ENCODE results near the gene BRWD1.
A peak's percentile ranks its signal among the peaks of the same experiment; 100 is the strongest.
"Not testable (repeated sequence)": the region's sequence is repeated elsewhere in the genome, so short reads cannot be mapped to it uniquely, and the experiment has no call there.

Gene BRWD1

DNA sequence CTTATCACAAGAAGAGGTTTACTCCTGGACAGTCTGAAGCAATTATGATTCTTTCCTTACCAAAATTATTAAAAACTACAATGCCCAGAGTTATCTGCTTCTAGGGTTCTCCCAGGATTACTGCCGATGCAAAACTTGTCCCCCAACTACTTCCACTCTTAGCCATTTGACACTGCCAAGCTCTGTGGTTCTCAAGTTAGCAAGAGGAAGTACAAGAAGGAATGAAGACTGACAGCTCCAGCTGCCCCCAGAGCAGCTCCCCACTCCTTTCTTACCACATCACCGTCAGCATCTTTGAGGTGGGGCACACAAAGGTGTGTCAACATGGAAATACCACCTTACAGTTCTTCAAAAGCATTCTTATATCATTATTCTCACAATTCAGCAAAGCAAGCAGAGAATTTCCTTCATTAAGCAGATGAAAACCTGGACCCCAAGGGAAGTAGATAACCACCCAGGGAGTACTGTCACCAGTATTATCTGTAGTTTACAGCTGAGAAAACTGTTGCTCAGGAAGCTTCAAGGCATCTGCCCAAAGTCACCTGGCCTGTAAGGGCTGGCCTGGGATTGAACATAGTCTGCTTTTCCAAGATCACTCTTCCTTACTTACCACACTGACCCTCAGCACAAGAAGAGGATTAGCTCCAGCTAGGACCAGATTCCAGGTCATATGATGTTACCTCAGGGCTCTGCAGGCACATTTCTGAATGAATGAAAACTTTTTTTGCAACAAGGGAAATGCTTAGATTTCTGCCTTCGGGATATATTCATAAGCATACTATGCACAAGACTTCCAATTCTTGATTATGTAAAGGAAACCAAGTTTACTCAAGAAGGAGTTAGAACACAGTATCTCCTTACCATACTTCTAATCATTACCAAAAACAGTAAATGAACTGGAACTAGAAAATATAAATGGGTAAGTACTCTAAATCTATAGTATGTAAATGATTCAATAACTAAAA is 139.4 kb downstream of the BRWD1 start:
- DNase-seq (ENCODE audit: low read depth): no peak

DNA sequence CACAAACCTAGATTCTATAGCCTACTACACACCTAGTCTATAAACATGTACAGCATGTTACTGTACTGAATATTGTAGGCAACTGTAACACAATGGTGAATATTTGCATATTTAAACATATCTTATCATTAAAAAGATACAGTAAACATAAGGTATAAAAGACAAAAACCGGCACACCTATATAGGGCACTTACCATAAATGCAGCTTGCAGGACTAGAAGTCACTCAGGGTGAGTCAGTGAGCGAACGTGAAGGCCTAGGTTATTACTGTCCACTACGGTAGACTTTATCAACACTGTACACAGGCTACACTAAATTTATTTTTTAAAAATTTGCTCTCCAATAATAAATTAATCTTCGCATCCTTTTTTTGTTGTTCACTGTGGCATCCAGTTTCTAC is 143.5 kb downstream of the BRWD1 start:
- DNase-seq (ENCODE audit: low read depth): no peak

DNA sequence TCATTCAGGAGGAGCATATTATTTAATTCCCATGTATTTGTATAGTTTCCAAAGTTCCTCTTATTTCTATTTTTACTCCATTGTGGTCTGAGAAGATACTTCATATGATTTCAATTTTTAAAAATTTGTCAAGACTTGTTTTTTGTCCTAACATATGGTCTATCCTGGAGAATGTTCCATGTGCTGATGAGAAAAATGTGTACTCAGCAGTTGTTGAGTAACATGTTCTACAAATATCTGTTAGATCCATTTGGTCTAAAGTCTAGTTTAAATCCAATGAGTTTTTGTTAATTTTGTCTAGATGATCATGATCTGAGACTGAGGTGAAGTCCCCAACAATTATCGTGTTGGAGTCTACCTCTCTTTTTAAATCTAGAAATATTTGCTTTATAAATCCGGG is 144.6 kb downstream of the BRWD1 start:
- peak; percentile 52 for DNase-seq (ENCODE audit: low read depth)

DNA sequence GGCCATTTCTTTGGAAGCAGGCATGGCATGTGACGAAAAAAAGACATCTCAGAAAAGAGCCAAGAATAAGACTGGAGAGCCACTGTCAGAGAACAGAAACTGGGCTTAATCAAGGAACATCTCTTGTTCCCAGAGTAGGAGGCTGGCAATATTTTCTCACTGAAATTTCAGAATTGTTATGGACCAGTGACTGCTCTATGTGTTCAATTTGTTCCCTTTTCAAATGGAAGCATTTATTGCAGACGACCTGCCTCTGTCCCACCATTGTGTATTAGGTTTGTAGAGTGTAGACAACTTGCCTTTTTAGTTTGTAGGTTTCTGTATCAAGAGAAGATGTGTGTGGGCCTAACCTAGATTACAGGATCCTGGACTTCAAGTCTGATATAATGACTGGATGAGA is 148.9 kb downstream of the BRWD1 start:
- no peak for DNase-seq (ENCODE audit: low read depth)

DNA sequence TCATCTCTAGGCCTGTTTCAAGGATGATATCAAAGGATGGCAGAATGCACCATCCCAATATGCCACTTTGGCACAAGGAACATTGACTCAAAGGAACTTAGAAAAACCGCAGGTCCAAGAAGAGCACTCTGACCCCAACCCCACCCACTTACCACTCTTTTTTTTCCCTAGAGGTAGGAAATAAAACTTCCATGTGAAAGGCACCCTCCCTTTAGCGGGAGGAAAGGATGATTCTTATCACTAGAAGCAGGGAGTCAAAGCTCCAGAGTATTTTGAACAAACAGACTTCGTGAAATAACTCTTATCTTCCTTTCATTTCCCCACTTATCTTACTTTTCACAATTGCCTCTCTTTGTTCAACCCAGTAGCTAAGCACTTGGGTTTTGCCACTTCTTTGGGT is 152.4 kb downstream of the BRWD1 start:
- no peak for DNase-seq (ENCODE audit: low read depth)

DNA sequence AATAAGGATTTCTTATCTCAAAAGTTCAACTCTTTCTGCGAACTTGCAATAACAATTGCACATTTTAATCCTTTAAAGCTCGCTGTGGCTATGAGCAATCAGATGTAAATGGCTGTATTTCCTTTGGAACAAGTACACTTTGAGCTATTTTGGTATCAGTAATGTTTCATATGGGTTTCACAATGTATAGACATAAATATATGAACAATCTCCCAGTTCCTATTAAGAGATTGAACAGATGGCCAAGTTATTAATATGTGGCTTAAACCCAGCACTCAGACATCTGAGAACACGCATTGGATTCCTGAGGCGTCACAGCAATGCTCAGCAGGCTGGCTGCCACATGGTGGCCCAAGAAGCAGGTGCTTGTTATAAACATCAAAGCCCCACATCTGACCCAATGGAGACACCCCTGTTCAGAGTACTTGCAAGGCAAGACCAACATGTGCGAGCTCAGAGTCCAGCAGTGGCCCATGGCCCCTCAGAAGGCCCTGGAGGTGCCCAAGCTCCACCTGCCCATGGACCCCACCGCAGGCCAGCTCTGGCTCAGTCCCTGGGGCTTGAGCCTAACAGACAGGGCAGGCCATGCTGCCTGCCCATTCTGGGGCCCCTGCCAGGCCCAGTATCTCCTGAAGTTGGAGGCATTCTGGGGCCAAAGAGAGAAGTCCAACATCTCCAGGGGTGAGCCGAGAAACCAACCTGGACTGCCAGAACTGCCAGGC is 153.9 kb downstream of the BRWD1 start:
- no peak for DNase-seq (ENCODE audit: low read depth)

DNA sequence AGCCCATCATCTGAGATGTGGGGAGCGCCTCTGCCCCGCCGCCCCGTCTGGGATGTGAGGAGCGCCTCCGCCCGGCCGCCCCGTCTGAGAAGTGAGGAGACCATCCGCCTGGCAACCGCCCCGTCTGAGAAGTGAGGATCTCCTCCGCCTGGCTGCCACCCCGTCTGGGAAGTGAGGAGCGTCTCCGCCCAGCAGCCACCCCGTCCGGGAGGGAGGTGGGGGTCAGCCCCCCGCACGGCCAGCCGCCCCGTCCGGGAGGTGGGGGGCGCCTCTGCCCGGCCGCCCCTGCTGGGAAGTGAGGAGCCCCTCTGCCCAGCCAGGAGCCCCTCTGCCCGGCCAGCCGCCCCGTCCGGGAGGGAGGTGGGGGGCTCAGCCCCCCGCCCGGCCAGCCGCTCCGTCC is 156.2 kb downstream of the BRWD1 start:
- DNase-seq (ENCODE audit: low read depth): not testable (repeated sequence)

DNA sequence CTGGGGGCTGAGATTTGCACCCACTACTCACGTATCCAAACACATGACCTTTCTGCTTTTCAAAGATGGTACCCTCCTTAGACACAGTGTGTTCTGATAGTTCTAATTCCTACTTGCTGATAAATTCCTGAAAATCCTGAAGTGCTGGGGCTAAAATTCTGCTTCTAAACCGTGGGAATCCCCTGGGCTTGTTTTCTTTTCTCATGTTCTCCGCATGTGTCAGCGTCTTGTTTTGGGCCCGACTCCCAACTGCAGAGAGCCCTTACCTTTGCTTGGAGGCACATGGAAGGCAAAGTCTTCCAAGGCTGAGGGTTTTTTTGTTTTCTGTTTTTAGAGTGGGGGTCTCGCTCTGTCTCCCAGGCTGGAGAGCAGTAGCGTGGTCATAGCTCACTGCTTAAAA is 157.4 kb downstream of the BRWD1 start:
- no peak for DNase-seq (ENCODE audit: low read depth)

DNA sequence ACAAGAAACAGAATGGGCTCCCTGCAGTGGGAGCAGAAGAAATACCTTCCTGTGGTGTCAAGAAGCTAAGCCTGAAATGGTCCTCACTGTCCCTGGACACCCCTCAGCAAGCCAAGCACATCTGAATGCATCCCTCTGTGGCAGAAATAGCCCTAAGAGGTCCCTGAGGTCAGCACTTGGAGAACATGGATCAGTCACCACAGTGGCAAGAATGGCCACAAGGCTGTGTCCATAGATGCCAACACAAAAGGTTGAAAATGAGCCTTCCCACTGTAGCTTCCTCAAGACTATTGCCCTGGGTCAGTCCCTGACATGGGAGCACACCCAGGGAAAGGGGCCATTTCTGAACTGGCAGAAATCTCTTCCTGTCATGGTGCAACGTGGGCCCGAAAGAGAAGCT is 157.9 kb downstream of the BRWD1 start:
- DNase-seq (ENCODE audit: low read depth): no peak

DNA sequence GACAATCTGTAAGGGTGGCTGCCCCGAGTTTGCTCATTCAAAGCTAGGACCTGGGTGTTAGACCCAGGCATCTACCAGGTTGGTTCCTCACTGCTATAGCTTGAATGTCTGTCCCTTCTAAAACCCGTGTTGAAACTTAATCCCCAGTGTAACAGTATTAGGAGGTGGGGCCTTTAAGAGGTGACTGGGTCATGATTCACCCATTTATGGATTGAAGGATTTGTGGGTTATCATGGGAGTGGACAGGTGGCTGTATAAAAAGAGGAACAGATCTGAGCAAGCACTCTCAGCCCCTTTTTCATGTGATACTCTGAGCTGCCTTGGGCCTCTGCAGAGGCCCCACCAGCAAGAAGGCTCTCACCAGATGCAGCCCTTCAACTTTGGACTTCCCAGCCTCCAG is 159.6 kb downstream of the BRWD1 start:
- no peak for DNase-seq (ENCODE audit: low read depth)

DNA sequence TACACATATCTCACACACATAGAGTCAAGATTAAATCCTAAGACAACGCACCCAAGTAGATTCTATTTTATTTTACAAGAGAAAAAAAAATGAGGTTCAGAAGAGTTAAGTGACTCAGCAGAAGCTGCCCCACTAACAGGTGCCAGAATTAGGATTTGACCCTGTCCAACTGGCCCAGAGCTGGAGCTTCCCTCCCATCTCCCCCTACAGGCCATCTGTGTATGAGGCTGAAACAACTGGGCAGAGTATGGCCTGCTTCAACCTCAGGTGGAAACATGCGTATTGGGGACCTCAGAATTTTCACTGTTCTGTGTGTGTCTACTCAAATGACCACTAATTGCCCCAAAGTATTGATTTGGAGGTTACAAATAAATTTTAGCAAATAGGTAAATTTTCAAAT is 160.1 kb downstream of the BRWD1 start:
- no peak for DNase-seq (ENCODE audit: low read depth)

DNA sequence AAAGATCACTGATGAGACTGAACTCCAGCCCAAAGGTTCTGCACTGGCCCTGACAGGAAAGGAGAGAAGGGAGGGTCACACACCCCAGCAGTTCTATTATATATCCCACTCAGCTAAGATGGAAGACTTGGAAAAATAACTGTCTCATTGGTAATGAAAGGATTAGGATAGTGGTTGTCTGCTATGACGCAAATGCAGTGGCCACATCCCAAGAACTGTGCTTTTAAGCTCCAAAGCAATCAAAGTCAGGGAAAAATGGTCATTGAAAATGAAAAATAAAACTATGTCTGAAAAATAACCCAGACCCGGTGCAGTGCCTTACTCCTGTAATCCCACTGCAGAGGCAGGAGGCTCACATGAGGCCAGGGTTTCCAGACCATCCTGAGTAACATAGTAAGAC is 161.2 kb downstream of the BRWD1 start:
- no peak for DNase-seq (ENCODE audit: low read depth)

DNA sequence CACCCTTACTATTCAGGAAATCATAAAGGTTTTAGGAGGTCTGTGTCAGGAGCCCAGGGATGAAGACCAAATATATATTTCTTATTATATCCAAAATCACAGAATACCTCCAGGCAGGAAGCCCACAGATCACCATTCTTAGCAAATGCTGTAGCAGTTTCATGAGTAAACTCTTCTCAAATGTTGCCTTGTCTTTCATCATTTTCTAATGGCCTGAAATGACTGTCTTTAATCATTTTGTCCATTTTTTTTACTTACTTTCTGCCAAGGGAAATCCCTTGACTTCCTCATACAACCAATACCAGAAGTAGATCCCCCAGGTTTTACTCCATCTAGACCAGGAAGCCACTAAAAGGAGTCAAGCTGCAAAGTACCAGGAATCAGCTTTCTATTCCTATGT is 162.6 kb downstream of the BRWD1 start:
- DNase-seq (ENCODE audit: low read depth): no peak

DNA sequence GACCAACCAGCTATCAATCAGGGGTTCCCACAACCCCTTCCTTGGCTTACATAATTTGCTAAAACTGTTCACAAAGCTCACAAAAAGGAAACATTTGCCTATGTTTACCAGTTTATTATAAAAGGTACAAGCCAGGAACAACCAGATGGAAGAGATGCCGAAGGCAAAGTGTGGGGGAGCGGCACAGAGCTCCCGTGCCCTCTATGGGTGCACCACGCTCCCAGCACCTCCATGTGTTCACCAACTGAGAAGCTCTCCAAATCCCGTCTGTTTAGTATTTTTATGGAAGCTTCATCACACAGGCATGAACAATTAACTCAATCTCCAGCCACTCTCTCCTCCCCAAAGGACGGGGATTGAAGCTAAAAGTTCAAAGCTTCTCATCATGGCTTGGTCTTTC is 163.1 kb downstream of the BRWD1 start:
- DNase-seq (ENCODE audit: low read depth): no peak

DNA sequence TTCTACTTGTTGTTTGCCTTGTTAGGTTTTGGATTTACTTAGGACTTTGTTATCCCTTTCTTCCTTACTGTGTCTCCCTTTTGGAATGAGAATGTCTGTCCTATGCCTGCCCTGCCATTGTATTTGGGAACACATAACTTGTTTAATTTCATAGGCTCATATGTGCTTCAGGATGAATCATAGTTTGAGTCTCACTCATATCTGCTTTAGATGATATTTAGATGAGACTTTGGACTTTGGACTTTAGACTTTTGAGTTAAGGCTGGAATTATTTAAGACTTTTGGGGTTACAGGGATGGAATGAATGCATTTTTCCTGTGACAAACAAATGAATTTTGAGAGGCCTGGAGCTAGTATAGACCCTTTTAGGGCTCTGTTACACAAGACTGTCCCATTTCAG is 163.6 kb downstream of the BRWD1 start:
- DNase-seq (ENCODE audit: low read depth): no peak

DNA sequence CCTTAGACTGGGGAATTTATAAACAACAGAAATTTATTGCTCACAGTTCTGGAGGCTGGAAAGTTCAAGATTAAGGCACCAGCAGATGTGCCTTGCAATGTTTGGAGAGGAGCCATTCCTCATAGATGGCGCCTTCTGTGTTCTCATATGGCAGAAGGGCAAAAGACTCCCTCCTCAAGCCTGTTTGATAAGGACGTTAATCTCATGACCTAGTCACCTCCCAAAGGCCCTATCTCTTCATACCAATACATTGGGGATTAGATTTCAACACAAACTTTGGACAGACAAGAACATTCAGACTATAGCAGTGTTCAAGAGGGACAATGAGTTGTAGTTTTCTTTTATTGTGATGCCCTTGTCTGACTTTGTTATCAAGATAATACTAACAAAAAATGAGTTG is 164.5 kb downstream of the BRWD1 start:
- DNase-seq (ENCODE audit: low read depth): no peak

DNA sequence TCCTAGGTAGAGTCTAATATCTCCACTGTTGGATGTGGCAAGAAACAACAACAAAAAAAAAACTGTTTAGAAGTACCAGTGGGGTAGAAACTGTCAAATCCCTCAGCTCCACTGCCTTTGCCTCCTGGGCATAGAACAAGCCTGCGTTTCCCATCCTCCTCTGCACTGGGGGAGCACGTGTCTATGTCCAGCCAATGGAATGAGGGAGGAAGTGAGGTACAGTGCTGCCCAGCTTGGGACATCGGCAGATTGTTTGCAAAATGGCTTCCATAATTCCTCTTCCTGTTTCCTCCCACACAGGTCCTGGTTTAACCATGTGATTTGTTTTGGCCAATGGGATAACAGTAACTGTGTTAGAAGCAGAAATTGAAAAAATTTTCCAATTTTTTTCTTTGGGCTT is 169.2 kb downstream of the BRWD1 start:
- no peak for DNase-seq (ENCODE audit: low read depth)

DNA sequence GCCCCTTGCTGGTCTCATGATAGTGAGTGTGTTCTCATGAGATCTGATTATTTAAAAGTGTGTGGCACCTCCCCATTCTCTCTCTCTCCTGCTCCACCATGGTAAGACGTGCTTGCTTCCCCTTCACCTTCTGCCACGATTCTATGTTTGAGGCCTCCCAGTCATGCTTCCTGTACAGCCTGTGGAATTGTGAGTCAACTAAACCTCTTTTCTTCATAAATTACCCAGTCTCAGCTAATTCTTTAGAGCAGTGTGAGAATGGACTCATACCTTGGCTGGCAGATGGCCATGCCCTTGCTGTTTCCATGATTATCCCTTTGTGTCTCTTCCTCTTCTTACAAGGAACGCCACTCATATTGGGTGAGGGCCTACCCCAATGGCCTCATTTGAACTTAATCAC is 170.5 kb downstream of the BRWD1 start:
- no peak for DNase-seq (ENCODE audit: low read depth)

DNA sequence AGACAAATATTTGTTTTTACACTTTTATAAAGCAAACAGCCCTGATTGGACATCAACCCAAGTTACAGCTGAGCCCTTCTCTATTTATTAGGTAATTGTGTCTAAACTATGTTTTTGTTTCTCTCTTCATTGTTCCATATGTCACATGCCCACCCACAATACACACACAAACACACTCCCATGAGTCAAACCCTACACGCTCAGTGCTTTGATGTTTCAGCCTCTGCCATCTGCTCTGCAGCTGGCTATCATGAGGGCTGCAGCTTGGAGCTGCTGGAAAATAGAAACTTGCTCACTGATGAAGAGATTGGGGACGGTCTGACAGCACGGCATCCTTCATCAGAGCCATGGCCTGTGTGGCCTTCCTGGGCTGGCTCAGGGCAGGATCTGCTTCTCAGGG is 171.9 kb downstream of the BRWD1 start:
- peak; percentile 30 for DNase-seq (ENCODE audit: low read depth)

DNA sequence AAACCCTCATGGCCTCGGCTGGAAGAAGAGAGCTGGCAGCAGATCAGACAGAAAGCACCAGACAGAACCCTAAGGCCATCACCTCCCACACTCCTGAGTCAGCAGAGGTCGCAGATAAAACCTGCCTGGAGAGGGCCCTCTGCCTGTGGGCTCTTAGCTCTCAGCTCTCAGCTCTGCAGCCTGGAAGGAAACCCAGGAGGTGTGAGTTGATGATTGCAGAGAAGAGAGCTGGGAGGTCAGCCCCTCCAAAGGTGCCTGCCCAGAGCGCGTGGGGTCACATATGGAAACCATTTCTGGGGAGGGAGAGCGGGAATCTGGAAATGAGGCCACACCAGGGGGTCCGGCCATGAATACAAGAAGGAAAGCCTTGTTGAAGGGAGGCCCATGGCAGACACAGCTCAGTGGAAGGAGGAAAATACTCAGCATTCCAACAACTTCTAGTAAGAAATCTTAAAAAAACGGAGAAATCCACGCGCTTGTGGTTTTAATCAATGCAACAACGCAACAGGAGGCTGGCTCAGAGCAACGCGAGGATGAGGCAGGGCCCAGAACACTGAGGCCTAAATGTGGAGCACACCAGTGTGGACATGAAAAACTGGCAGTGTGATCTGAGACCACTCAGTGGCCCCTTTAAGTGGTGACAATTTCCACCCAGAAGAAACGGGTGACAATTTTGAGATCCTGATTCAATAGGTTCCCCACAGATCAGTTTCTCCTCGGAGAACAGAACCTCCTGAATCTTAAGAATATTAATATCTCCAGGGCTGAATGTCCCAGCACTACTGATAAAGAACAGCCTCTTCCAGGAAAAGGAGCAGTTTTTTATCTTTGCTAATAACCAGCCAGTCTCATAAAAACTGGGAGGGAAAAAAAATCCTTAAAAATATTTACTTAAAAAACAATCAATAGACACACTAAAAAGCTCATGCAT is 175.9 kb downstream of the BRWD1 start:
- peak; percentile 35 for DNase-seq (ENCODE audit: low read depth)

DNA sequence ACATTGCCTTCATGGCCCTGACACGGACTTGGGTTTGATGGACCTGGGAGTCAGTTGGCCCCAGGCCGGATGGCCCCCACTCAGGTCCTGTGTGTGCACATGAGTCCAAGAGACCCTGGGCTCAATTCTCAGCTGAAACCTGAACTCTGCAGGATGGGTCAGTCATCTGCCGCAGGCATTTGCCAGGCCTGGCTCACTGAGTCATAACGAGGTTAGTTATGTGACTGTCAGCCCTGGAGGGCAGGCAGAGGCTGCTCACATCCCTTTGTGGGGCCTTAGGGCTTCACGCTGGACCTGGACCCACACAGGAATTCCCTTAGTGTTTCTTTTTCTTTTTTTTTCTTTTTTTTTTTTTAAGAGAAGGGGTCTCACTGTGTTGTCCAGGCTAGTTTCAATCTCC is 176.7 kb downstream of the BRWD1 start:
- no peak for DNase-seq (ENCODE audit: low read depth)

DNA sequence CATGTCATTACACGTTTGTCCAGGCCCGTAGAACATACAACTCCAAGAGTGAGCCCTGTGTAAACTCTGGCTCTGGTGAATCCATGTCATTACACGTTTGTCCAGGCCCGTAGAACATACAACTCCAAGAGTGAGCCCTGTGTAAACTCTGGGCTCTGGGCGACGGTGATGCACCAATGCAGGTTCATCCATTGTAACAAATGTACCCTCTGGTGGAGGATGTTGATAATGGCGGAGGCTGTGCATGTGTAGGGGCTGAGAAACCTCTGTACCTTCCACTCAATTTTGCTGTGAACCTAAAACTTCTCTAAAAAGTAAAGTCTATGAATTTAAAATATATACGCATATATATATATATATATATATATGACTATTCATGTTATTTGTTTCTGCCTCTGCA is 177.3 kb downstream of the BRWD1 start:
- DNase-seq (ENCODE audit: low read depth): not testable (repeated sequence)

All from fibroblast of gingiva (primary cell).